Heart left ventricle (tissue), 13 donors: ENCODE data around the gene CFAP299.

ENCODE experiments used
- CTCF ChIP-seq, 12 donors: fragments of 200-600 bp; sonication (generic) in 4 of 12; IDR thresholded peaks; one replicate each; pipeline versions ENCODE4 v1.5.0 to v1.8.0; 2018 to 2022; ENCODE audit warnings: antibody characterized with exemption in 12 of 12, mild to moderate bottlenecking in 5 of 12
- POLR2A ChIP-seq, 2 donors: fragments of 450-650 bp; IDR thresholded peaks; one replicate each; pipeline ENCODE4 v1.6.1; 2017; ENCODE audit warnings: antibody characterized with exemption in 2 of 2, mild to moderate bottlenecking in 2 of 2, moderate library complexity in 2 of 2
- donor health status: ischemic (EF 13 %, LVEDD 7.1; RV severe dilation, severe dysfunction).
- donor health status: DM: no; HTN: yes; CAD: no.
- donor health status: DM: no; HTN: no; CAD: no.
- donor health status: ischemic (EF 25% LVEDD 6.9; RV normal size, moderate dysfunction).
- donor health status: ischemic (EF 25% LVEDD 5.7; RV mildly dilated, moderate dysfunction).
- donor health status: ischemic (EF 35%, LVEDD 5.7; RV mildly dilated, moderate dysfunction).
- donor health status: nonischemic (EF 11% LVEDD 7.7; RV severe dilation, severe dysfunction).
- donor health status: DM: yes; HTN: yes; CAD: no.
- donor health status: PGD.
- donor health status: ischemic (EF 29% LVEDD 5.4; RV normal size, mild dysfunction).
- donor health status: nonischemic (EF 23%, LVEDD 6.1; RV moderate dilation, normal function).

- no peak for TF ChIP-seq CTCF (IDR thresholded peaks at IDR 0.05)
- TF ChIP-seq POLR2A (IDR thresholded peaks at IDR 0.05): no peak
Observed at GRCh38 chr4:80740375-80740774, 404.8 kb downstream of the CFAP299 start.
